K562 (cell line): Measurements from ENCODE around the gene SF3B4.

ENCODE experiments used
- CTCF ChIP-seq, 3 experiments: IDR thresholded peaks in 2 of 3; conservative IDR thresholded peaks in 1 of 3; 2 replicates each; pipeline ENCODE4 v1.5.1; 2011 to 2012; ENCODE audit warnings: low read length in 3 of 3, mild to moderate bottlenecking in 3 of 3, control low read depth in 2 of 3, improper control_type of control experiment in 1 of 3, inconsistent platforms in 1 of 3, low read depth in 1 of 3, mixed read lengths in 1 of 3, moderate library complexity in 1 of 3; ENCODE audit not compliant: insufficient read depth in 2 of 3
- DNMT1 ChIP-seq: fragments of 450-650 bp; IDR thresholded peaks from 2 replicates; pipeline ENCODE4 v1.6.1; 2016; ENCODE audit warnings: antibody characterized with exemption, mild to moderate bottlenecking
- EP400 ChIP-seq: fragments of 450-650 bp; IDR thresholded peaks from 2 replicates; pipeline ENCODE4 v1.6.1; 2017; ENCODE audit warnings: antibody characterized with exemption, mild to moderate bottlenecking, moderate library complexity
- ETV5 ChIP-seq: sonication (generic); formaldehyde crosslinking; IDR thresholded peaks from 2 replicates; pipeline ENCODE4 v1.4.0; 2020; ENCODE audit warnings: low read depth, mild to moderate bottlenecking, missing genetic modification reagents
- EZH2 ChIP-seq: IDR thresholded peaks from 2 replicates; pipeline ENCODE4 v1.6.1; 2012; ENCODE audit warnings: low read depth, mild to moderate bottlenecking, inconsistent platforms, low read length, borderline replicate concordance
- PHF21A ChIP-seq: fragments of 450-650 bp; IDR thresholded peaks from 2 replicates; pipeline ENCODE4 v1.6.1; 2017; ENCODE audit warnings: low read depth, borderline replicate concordance
- POLR2AphosphoS5 ChIP-seq: IDR thresholded peaks from 2 replicates; pipeline ENCODE4 v1.6.1; 2011; ENCODE audit warnings: mild to moderate bottlenecking, low read depth, low read length, moderate library complexity; ENCODE audit not compliant: control insufficient read depth, insufficient read depth
- RFX5 ChIP-seq: IDR thresholded peaks from 2 replicates; pipeline ENCODE4 v1.6.1; 2011; ENCODE audit warnings: low read depth, mild to moderate bottlenecking, improper control_type of control experiment, low read length
- TCF7 ChIP-seq: sonication (generic); IDR thresholded peaks from 2 replicates; pipeline ENCODE4 v1.6.1; 2016; ENCODE audit warnings: antibody characterized with exemption, borderline replicate concordance
- ZNF274 ChIP-seq: IDR thresholded peaks from 2 replicates; pipeline ENCODE4 v1.6.1; 2011; ENCODE audit warnings: low read depth, mild to moderate bottlenecking, low read length, moderate library complexity, borderline replicate concordance
- ZNF282 ChIP-seq: sonication (generic); formaldehyde crosslinking; IDR thresholded peaks from 2 replicates; pipeline ENCODE4 v1.8.1; 2023; ENCODE audit warnings: missing genetic modification reagents

GRCh38 chr1:149926296-149926695, 1.3 kb downstream of the SF3B4 start:
- TF ChIP-seq RFX5 (no peak), EP400 (no peak), PHF21A (no peak), CTCF (IDR thresholded peaks at IDR 0.05 in 2 of 3, conservative IDR thresholded peaks at IDR 0.05 in 1 of 3; ENCODE audit: insufficient read depth in 2 of 3, low read depth in 1 of 3, low read length in 3 of 3) (no peak), ZNF274 (no peak), DNMT1 (no peak), TCF7 (no peak), POLR2AphosphoS5 (no peak), ETV5 (CRISPR knock-in tag) (no peak), ZNF282 (CRISPR knock-in tag) (no peak), EZH2 (no peak)
